Thyroid gland (tissue), 4 donors: Measurements from ENCODE around the gene ABCC1.

Experiments
- POLR2A ChIP-seq, 2 donors: fragments of 450-650 bp; IDR thresholded peaks; one replicate each; pipeline ENCODE4 v1.6.1; 2017; ENCODE audit warnings: antibody characterized with exemption in 2 of 2, mild to moderate bottlenecking in 2 of 2, moderate library complexity in 1 of 2
- TF ChIP-seq, protein P1 (sequence below), 6 experiments: fragments of 200-600 bp in 3 of 6; fragments of 450-650 bp in 3 of 6; sonication (generic) in 3 of 6; IDR thresholded peaks; one replicate each; pipeline ENCODE4 v1.5.1; 2016 to 2019; ENCODE audit warnings: antibody characterized with exemption in 6 of 6, mild to moderate bottlenecking in 2 of 6, inconsistent platforms in 1 of 6, moderate library complexity in 1 of 6

DNA sequence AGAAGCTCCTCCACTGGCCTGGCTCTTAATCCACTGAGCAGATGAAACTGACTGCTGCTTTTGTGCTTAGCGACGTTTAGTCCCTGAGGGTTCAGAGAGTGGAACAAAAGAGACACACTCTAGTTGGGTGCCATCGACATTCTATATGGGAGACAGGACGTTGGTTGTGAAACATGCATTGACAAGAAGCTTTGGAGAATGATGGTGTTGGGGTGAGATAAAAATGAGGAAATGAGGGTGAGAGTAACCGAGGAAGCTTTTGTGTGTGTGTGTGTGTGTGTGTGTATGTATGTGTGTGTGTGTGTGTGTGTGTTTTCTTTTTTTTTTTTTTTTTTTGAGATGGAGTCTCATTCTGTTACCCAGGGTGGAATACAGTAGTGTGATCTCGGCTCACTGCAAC lies 89.5 kb downstream of the ABCC1 start:
- no peak for TF ChIP-seq POLR2A (IDR thresholded peaks at IDR 0.05)
- TF ChIP-seq, protein P1, sequence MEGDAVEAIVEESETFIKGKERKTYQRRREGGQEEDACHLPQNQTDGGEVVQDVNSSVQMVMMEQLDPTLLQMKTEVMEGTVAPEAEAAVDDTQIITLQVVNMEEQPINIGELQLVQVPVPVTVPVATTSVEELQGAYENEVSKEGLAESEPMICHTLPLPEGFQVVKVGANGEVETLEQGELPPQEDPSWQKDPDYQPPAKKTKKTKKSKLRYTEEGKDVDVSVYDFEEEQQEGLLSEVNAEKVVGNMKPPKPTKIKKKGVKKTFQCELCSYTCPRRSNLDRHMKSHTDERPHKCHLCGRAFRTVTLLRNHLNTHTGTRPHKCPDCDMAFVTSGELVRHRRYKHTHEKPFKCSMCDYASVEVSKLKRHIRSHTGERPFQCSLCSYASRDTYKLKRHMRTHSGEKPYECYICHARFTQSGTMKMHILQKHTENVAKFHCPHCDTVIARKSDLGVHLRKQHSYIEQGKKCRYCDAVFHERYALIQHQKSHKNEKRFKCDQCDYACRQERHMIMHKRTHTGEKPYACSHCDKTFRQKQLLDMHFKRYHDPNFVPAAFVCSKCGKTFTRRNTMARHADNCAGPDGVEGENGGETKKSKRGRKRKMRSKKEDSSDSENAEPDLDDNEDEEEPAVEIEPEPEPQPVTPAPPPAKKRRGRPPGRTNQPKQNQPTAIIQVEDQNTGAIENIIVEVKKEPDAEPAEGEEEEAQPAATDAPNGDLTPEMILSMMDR (IDR thresholded peaks at IDR 0.05), result no peak
